ENCODE data around the gene CTNND2. TPM values are rescaled to one million over a fixed set of nuclear protein-coding genes. Genes with fewer than 3 reads are reported as not detected.

CTNND2 gene
- total RNA-seq, 1 donor from 2014 or later = 40.0 TPM

DNA sequence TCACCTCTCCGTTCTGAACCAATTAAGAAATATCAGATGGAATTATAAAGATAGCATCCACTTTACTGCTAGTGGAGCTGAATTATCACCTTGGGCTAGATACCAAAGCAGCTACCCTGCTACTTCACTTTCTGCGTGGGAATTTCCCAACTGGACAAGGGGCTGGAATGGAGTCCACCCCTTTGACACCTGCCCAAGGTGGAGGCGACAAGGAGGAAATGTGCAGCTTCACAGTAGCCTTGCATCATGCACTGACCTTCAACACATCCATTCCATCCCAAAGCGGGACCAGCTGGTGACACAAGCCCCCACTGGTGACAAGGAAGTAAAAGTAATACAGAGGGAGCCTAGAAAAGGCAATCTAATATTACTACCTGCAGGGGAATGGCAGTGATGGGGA, 30.7 kb downstream of the CTNND2 start:
- H3K27me3 Mint-ChIP-seq (ENCODE audit: low read depth) = no peaks in the 10 kb centered on the region
- no peaks in the 10 kb centered on the region for H3K4me1 Mint-ChIP-seq
- no peak overlapping the region for H3K27ac Mint-ChIP-seq (ENCODE audit: unreplicated experiment)

DNA sequence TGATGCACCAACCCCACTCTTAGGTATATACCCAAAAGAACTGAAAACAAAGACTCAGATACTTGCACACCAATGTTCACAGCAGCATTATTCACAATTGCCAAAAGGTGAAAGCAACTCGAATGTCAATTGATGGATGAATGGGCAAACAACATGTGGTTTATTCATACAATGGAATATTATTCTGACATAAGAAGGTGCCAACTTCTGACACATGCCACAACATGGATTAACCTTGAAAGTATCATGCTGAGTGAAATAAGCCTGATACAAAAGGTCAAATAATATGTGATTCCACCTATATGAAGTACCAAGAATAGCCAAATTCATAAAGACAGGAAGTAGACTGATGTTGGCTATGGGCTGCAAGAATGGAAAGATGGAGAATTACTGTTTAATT, 35.0 kb downstream of the CTNND2 start:
- H3K27me3 Mint-ChIP-seq (ENCODE audit: low read depth) = no peaks in the 10 kb centered on the region

More for the DNA sequence above, 30.7 kb downstream of the CTNND2 start:
- DNase-seq (ENCODE audit: low read depth, low spot score) = no peak
- Mint-ChIP-seq H3K9me3 (no peaks in the 10 kb centered on the region), H3K36me3 (ENCODE audit: low read depth) (peaks cover 2% of the 10 kb centered on the region), H3K4me3 (no peak overlapping the region)
- TF ChIP-seq, protein P1, sequence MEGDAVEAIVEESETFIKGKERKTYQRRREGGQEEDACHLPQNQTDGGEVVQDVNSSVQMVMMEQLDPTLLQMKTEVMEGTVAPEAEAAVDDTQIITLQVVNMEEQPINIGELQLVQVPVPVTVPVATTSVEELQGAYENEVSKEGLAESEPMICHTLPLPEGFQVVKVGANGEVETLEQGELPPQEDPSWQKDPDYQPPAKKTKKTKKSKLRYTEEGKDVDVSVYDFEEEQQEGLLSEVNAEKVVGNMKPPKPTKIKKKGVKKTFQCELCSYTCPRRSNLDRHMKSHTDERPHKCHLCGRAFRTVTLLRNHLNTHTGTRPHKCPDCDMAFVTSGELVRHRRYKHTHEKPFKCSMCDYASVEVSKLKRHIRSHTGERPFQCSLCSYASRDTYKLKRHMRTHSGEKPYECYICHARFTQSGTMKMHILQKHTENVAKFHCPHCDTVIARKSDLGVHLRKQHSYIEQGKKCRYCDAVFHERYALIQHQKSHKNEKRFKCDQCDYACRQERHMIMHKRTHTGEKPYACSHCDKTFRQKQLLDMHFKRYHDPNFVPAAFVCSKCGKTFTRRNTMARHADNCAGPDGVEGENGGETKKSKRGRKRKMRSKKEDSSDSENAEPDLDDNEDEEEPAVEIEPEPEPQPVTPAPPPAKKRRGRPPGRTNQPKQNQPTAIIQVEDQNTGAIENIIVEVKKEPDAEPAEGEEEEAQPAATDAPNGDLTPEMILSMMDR (conservative IDR thresholded peaks at IDR 0.05) = no peak

DNA sequence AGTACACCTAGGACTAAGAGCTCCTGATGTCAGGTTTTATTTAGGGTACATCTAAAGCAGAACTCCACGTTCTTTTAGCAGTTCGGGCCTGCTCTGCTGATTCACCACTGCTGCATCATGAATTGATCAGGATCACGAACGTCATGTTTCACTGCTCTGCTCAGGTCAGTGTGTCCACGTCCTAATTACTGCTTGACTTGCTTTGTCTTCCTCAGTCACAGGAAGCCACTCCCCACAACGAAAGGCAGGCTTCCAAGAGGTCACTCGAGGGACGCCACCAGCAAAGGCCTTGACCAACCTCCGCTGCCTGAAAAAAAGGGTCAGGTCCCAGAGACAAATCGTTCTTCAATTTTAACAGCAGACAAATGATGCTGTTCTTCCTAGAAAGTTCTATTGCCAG, 40.3 kb downstream of the CTNND2 start:
- Mint-ChIP-seq H3K36me3 (ENCODE audit: low read depth) (no peaks in the 10 kb centered on the region), H3K4me3 (no peak overlapping the region), H3K27ac (ENCODE audit: unreplicated experiment) (no peak overlapping the region), H3K4me1 (no peaks in the 10 kb centered on the region), H3K9me3 (peaks cover 3% of the 10 kb centered on the region), H3K27me3 (ENCODE audit: low read depth) (no peaks in the 10 kb centered on the region)
- DNase-seq (ENCODE audit: low read depth, low spot score) = no peak
- TF ChIP-seq, protein P1 (conservative IDR thresholded peaks at IDR 0.05) = no peak

More for the DNA sequence above, 35.0 kb downstream of the CTNND2 start:
- Mint-ChIP-seq H3K27ac (ENCODE audit: unreplicated experiment) (no peak overlapping the region), H3K4me1 (no peaks in the 10 kb centered on the region), H3K9me3 (peaks cover 3% of the 10 kb centered on the region), H3K36me3 (ENCODE audit: low read depth) (peaks cover 2% of the 10 kb centered on the region), H3K4me3 (no peak overlapping the region)
- TF ChIP-seq, protein P1 (conservative IDR thresholded peaks at IDR 0.05) = no peak
- DNase-seq (ENCODE audit: low read depth, low spot score) = no peak

DNA sequence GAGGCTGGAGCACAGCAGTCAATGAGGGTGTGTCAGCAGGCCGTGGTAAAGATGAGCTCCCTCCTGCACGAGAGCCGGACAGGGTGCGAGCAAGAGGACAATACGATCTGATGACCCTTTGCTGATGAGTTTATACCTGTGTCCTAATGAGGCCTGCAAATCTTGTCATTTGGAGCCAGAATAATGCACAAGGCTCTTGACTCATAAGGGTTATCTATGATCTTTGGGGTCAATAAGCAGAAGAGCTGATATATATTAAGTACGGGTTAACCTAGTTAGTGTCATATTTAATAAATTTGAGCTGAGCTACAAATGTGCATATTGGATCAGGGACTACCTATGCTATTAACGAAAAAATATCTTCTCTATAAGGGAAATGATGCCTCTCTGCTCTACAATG, 46.9 kb downstream of the CTNND2 start:
- no peak overlapping the region for H3K27ac Mint-ChIP-seq (ENCODE audit: unreplicated experiment)
- H3K4me3 Mint-ChIP-seq = no peak overlapping the region
- no peaks in the 10 kb centered on the region for H3K36me3 Mint-ChIP-seq (ENCODE audit: low read depth)
- TF ChIP-seq, protein P1 (conservative IDR thresholded peaks at IDR 0.05) = no peak
- no peaks in the 10 kb centered on the region for H3K27me3 Mint-ChIP-seq (ENCODE audit: low read depth)
- H3K9me3 Mint-ChIP-seq = no peaks in the 10 kb centered on the region
- no peaks in the 10 kb centered on the region for H3K4me1 Mint-ChIP-seq
- DNase-seq (ENCODE audit: low read depth, low spot score) = no peak

DNA sequence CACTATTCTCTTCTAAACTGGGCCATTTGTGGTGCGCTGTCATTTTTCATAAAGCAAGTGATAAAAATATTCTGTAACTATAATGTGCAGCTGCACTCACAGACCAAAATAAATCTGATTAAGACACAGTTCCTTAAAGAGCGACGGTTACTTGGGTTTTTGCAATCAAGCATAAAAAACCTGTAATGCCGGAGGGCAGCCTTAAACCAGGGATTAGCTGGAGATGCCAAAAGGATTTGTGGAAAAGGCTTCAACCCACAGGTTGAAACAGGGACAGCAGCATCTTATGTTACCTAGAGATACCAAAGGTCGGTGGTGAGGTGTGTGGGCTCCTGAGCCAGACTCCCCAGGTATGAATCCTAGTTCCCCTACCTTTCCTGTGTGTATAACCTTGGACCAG, 49.3 kb downstream of the CTNND2 start:
- no peak overlapping the region for H3K4me3 Mint-ChIP-seq
- no peaks in the 10 kb centered on the region for H3K27me3 Mint-ChIP-seq (ENCODE audit: low read depth)
- no peaks in the 10 kb centered on the region for H3K9me3 Mint-ChIP-seq
- DNase-seq (ENCODE audit: low read depth, low spot score) = no peak
- TF ChIP-seq, protein P1 (conservative IDR thresholded peaks at IDR 0.05) = no peak
- no peaks in the 10 kb centered on the region for H3K4me1 Mint-ChIP-seq
- no peak overlapping the region for H3K27ac Mint-ChIP-seq (ENCODE audit: unreplicated experiment)
- H3K36me3 Mint-ChIP-seq (ENCODE audit: low read depth) = no peaks in the 10 kb centered on the region

DNA sequence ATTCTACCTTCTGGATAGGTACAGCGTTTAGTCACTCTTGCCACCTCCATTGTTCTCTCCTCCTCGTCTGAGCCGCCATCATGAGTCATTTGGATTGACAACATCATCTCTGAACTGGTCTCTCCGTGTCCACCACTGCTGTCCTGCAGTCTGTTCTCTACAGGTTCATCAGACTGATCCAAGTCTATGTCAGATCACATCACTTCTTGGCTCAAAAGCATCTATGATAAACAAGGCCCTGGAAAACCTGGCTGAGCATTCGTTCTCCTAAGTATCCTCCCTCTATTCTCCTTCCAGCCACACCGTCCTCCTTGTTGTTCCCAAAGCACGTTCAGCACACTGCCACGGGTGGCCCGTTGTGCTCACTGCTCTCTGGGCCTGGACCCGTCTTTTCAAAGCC, 50.5 kb downstream of the CTNND2 start:
- Mint-ChIP-seq H3K4me3 (no peak overlapping the region), H3K27ac (ENCODE audit: unreplicated experiment) (no peak overlapping the region), H3K36me3 (ENCODE audit: low read depth) (no peaks in the 10 kb centered on the region), H3K9me3 (no peaks in the 10 kb centered on the region), H3K4me1 (no peaks in the 10 kb centered on the region), H3K27me3 (ENCODE audit: low read depth) (no peaks in the 10 kb centered on the region)
- TF ChIP-seq, protein P1 (conservative IDR thresholded peaks at IDR 0.05) = no peak
- no peak for DNase-seq (ENCODE audit: low read depth, low spot score)
